GM12874 (cell line): ENCODE results near the gene UQCRH.

Experiments used
- TF ChIP-seq, protein P1 (sequence below): IDR thresholded peaks from 2 replicates; pipeline ENCODE4 v1.5.1; 2011; ENCODE audit warnings: low read depth, mild to moderate bottlenecking, control low read depth, low read length, moderate library complexity; ENCODE audit not compliant: insufficient read depth

UQCRH gene

DNA sequence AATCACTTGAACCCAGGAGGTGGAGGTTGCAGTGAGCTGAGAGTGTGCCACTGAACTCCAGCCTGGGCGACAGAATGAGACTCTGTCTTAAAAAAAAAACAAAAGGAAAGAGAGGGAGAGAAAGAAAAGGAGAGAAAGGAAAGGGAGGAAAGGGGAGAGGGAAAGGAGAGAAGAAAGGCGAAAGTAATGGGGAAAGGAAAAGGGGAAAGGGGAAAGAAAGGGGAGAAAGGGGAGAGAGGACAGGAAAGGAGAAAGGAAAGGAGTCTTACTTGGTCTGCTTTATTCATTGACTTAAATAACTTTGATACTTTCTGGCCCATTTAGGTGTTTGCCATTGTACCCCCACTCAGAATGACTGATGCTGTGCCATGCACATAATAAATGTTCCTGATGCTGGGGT is 48.9 kb downstream of the UQCRH start:
- TF ChIP-seq, protein P1, sequence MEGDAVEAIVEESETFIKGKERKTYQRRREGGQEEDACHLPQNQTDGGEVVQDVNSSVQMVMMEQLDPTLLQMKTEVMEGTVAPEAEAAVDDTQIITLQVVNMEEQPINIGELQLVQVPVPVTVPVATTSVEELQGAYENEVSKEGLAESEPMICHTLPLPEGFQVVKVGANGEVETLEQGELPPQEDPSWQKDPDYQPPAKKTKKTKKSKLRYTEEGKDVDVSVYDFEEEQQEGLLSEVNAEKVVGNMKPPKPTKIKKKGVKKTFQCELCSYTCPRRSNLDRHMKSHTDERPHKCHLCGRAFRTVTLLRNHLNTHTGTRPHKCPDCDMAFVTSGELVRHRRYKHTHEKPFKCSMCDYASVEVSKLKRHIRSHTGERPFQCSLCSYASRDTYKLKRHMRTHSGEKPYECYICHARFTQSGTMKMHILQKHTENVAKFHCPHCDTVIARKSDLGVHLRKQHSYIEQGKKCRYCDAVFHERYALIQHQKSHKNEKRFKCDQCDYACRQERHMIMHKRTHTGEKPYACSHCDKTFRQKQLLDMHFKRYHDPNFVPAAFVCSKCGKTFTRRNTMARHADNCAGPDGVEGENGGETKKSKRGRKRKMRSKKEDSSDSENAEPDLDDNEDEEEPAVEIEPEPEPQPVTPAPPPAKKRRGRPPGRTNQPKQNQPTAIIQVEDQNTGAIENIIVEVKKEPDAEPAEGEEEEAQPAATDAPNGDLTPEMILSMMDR = no peak

- TF ChIP-seq, protein P1 = no peak
Observed at GRCh38 chr1:46362158-46362557, 58.7 kb downstream of the UQCRH start.

DNA sequence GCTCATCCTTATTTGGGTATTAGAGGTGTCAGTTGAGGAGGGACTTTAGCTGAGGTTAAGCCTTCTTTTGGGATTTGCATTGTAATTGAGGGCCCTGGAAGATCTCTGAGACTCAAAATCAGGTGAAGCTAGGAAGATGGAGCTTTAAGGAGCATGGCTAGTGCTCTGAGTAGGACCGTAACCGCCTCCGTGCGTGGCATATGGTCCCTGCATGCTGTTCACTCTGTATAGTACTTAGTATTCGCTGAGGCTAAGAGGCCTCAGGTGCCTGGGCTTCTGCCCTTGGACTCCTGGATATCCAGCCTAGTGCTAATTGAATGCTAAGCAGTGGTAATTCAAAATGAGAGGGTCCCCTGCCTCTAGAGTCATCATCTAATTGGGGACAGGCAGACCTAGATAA is 59.6 kb downstream of the UQCRH start:
- TF ChIP-seq, protein P1 = no peak

- TF ChIP-seq, protein P1 = no peak
Observed at GRCh38 chr1:46364612-46365011, 61.1 kb downstream of the UQCRH start.
